Mammary epithelial cell (primary cell): ENCODE measurements around the gene RAB23.

Experiments
- EZH2 ChIP-seq: IDR thresholded peaks from 2 replicates; pipeline ENCODE4 v1.6.1; 2012; ENCODE audit warnings: low read length, inconsistent platforms, borderline replicate concordance
- TF ChIP-seq, protein P1 (sequence below), 2 donors: IDR thresholded peaks in 1 of 2; conservative IDR thresholded peaks in 1 of 2; 2 replicates each; pipeline ENCODE4 v1.5.1; 2011 to 2012; ENCODE audit warnings: inconsistent platforms in 2 of 2, low read length in 2 of 2, mild to moderate bottlenecking in 2 of 2, control low read depth in 1 of 2, low read depth in 1 of 2; ENCODE audit not compliant: insufficient read depth in 1 of 2; ENCODE audit errors: extremely low read depth in 1 of 2

DNA sequence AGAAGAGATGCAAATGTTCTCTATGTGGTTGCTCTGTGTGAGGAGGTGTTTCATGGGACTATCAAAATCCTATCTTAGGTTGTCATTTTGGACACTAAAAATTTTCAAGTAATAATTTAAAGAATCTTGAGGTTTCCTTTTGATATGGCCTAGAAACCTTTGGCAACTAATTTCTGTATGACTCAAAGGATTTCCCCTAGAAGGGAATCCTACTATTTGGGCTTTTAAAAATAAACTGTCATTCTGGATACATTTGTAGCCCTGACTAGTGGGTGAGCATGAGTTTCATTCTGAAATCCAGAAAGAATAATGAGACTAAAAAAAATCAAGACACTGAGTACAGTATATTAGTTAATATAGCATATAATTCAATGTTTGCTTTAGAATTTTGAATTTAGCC is 25.5 kb upstream of the RAB23 start:
- TF ChIP-seq, protein P1, sequence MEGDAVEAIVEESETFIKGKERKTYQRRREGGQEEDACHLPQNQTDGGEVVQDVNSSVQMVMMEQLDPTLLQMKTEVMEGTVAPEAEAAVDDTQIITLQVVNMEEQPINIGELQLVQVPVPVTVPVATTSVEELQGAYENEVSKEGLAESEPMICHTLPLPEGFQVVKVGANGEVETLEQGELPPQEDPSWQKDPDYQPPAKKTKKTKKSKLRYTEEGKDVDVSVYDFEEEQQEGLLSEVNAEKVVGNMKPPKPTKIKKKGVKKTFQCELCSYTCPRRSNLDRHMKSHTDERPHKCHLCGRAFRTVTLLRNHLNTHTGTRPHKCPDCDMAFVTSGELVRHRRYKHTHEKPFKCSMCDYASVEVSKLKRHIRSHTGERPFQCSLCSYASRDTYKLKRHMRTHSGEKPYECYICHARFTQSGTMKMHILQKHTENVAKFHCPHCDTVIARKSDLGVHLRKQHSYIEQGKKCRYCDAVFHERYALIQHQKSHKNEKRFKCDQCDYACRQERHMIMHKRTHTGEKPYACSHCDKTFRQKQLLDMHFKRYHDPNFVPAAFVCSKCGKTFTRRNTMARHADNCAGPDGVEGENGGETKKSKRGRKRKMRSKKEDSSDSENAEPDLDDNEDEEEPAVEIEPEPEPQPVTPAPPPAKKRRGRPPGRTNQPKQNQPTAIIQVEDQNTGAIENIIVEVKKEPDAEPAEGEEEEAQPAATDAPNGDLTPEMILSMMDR (conservative IDR thresholded peaks at IDR 0.05 in 1 of 2, IDR thresholded peaks at IDR 0.05 in 1 of 2; ENCODE audit: extremely low read depth in 1 of 2, insufficient read depth in 1 of 2, low read depth in 1 of 2, low read length in 2 of 2) = no peak
- TF ChIP-seq EZH2 = no peak
